NCI-H1092 treated with DMSO at 0.1 percent for 48 hours (cell line): ENCODE data around the gene MUC4.
"Not testable (repeated sequence)": the region's sequence is repeated elsewhere in the genome, so short reads cannot be mapped to it uniquely, and the experiment has no call there.

ENCODE experiments used
- DNase-seq: peaks from one replicate; lab custom pipeline; 2025; lab: John Stamatoyannopoulos, UW

The MUC4 gene

GRCh38 chr3:195717852-195718476, 93.8 kb downstream of the MUC4 start:
- no peak for DNase-seq

GRCh38 chr3:195717416-195717815, 94.3 kb downstream of the MUC4 start:
- no peak for DNase-seq

- no peak for DNase-seq
These were observed 96.0 kb downstream of the MUC4 start for GRCh38 chr3:195715583-195716266.

- no peak for DNase-seq
These were observed 96.6 kb downstream of the MUC4 start for GRCh38 chr3:195715134-195715533.

GRCh38 chr3:195714380-195715011, 97.2 kb downstream of the MUC4 start:
- no peak for DNase-seq

GRCh38 chr3:195713150-195713549, 98.6 kb downstream of the MUC4 start:
- not testable (repeated sequence) for DNase-seq

GRCh38 chr3:195712535-195712910, 99.2 kb downstream of the MUC4 start:
- DNase-seq = not testable (repeated sequence)

- no peak for DNase-seq
These were observed 99.8 kb downstream of the MUC4 start for GRCh38 chr3:195711813-195712534.

- not testable (repeated sequence) for DNase-seq
These were observed 100.5 kb downstream of the MUC4 start for GRCh38 chr3:195711091-195711812.

- DNase-seq = not testable (repeated sequence)
These were observed 101.4 kb downstream of the MUC4 start for GRCh38 chr3:195710126-195710905.

- no peak for DNase-seq
These were observed 102.0 kb downstream of the MUC4 start for GRCh38 chr3:195709676-195710085.

- DNase-seq = no peak
These were observed 102.9 kb downstream of the MUC4 start for GRCh38 chr3:195708626-195709481.

- no peak for DNase-seq
These were observed 103.7 kb downstream of the MUC4 start for GRCh38 chr3:195708061-195708460.

- no peak for DNase-seq
These were observed 106.4 kb downstream of the MUC4 start for GRCh38 chr3:195705081-195705991.

GRCh38 chr3:195704433-195704999, 107.2 kb downstream of the MUC4 start:
- DNase-seq = no peak

- no peak for DNase-seq
These were observed 108.0 kb downstream of the MUC4 start for GRCh38 chr3:195703776-195704175.

GRCh38 chr3:195701042-195701915, 110.5 kb downstream of the MUC4 start:
- DNase-seq = no peak

- no peak for DNase-seq
These were observed 111.4 kb downstream of the MUC4 start for GRCh38 chr3:195700319-195700718.
